GM06990 (cell line): ENCODE data around the gene ETFB.

Experiments used
- DNase-seq: peaks from one replicate; pipeline ENCODE4 v3.0.0-alpha.2; 2011; ENCODE audit not compliant: insufficient read length; ENCODE audit errors: extremely low read depth
- H3K27me3 ChIP-seq: replicated peaks from 2 replicates; pipeline ENCODE4 v1.6.0; 2011; ENCODE audit warnings: low read length; ENCODE audit not compliant: control insufficient read depth, insufficient read depth
- H3K36me3 ChIP-seq: 2 replicates; pipeline ENCODE4 v1.5.1; 2011; ENCODE audit warnings: low read length; ENCODE audit not compliant: control insufficient read depth, insufficient read depth
- H3K4me3 ChIP-seq: replicated peaks from 2 replicates; pipeline ENCODE4 v1.5.1; 2011; ENCODE audit warnings: low read depth, mild to moderate bottlenecking, control low read depth, low read length
- TF ChIP-seq, protein P1 (sequence below): IDR thresholded peaks from 2 replicates; pipeline ENCODE4 v1.5.1; 2011; ENCODE audit warnings: low read length, control low read depth, mild to moderate bottlenecking, inconsistent platforms; ENCODE audit not compliant: insufficient read depth, poor library complexity, severe bottlenecking

Gene ETFB

DNA sequence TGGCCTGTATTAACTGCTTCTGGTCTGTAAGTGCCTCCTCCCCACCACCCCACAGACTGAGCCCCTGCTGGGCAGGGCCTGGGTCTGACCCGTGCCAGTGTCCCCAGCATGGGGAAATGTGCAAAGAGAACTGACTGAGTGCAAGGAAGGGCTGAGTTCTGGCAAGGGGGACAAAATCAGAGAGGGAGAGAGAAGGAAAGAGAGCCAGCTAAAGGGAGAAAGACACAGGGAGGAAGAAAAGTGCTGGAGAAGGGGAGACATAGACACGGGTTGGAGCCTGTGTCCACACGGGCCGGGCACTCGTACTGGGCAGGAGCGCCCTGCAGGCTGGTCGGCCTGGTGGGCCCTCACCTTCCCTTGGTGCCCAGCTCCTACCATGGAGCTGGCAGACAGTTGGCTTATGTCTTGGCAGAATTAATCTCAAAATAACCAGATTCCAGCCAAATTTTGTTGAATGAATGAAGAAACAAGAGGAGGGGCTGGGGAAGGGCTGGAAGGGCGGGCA, 5.0 kb upstream of the ETFB start:
- TF ChIP-seq, protein P1, sequence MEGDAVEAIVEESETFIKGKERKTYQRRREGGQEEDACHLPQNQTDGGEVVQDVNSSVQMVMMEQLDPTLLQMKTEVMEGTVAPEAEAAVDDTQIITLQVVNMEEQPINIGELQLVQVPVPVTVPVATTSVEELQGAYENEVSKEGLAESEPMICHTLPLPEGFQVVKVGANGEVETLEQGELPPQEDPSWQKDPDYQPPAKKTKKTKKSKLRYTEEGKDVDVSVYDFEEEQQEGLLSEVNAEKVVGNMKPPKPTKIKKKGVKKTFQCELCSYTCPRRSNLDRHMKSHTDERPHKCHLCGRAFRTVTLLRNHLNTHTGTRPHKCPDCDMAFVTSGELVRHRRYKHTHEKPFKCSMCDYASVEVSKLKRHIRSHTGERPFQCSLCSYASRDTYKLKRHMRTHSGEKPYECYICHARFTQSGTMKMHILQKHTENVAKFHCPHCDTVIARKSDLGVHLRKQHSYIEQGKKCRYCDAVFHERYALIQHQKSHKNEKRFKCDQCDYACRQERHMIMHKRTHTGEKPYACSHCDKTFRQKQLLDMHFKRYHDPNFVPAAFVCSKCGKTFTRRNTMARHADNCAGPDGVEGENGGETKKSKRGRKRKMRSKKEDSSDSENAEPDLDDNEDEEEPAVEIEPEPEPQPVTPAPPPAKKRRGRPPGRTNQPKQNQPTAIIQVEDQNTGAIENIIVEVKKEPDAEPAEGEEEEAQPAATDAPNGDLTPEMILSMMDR: no peak
- no peak for DNase-seq
- Histone ChIP-seq H3K4me3 (no peak overlapping the region), H3K27me3 (no peaks in the 10 kb centered on the region), H3K36me3 (no peaks in the 10 kb centered on the region)

DNA sequence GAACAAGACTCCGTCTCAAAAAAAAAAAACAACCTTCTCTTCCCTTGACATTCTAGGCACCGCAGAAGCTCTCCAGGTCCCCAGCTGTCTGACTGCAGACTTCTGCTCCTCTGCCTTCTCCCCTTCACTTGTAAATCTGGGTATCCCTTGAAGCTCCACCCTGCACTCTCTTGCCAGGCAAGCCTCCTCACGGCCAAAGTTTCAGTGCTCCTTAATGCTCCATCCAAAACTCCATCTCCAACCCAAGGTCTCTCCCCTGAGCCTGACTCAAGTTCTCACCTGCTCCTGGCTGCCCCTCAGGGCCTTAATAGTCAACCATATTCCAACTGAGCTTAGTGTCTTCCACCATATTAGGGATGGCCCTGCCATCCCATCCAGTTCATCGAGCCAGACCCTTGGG, 4.0 kb upstream of the ETFB start:
- no peak for DNase-seq
- Histone ChIP-seq H3K27me3 (no peaks in the 10 kb centered on the region), H3K36me3 (no peaks in the 10 kb centered on the region), H3K4me3 (no peak overlapping the region)
- TF ChIP-seq, protein P1: no peak

DNA sequence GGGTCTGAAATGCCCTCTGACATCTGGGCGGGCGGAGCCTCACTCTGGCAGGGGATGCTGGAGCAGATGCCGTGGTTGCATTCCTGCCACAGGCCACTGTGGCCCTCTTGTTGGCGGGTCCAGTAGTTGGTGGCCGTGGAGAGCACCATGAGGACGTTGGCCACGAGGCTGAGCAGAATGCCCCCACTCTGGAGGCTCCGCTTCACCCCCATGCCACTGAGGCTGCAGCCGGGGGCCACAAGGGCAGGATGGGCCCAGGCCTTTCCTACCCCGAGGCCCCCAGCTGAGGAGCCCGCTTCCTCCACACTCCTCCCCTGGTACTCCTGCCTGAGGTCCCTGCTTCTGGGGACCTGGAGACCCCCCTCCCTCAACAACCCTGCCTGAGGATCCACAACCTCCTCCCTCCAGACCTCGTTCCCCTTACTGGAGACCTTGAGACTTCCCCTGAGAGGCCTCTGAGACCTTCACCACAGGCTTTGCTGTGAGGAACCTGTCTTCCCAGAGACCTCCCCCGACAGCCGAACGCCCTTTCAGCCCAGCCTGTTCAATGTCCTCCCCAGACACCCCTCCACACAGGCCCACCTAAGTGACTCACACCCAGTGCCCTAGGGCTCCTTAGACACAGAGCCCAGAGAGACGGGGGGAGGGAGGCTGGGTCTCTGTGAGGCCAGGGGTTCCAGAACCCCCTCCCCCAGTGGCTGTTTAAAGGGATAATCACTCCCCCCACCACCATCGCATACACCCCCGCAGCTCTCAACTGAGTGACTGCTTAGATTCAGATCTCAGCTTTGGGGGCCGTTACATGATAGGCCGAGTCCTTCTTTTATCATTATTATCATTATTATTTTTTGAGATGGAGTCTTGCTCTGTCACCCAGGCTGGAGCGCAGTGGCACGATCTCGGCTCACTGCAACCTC, 2.4 kb upstream of the ETFB start, which contains the start of gene CLDND2:
TSS of gene CLDND2 (minus strand) at position 638 of the 917 bp plus-strand sequence. CDS start at position 212, 426 bp downstream.
- H3K4me3 ChIP-seq: peak within 1 kb of the TSS; percentile 89
- TF ChIP-seq, protein P1: no peak
- DNase-seq: no peak
- no peaks in the 10 kb centered on the region for H3K36me3 ChIP-seq
- no peaks in the 10 kb centered on the region for H3K27me3 ChIP-seq

GRCh38 chr19:51367565-51368365, 1.6 kb upstream of the ETFB start:
- TF ChIP-seq, protein P1: no peak
- peak; percentile 99 for DNase-seq
- H3K4me3 ChIP-seq: peak overlapping the region; percentile 89
- H3K27me3 ChIP-seq: no peaks in the 10 kb centered on the region
- no peaks in the 10 kb centered on the region for H3K36me3 ChIP-seq

GRCh38 chr19:51367255-51367564, 1.0 kb upstream of the ETFB start:
- no peaks in the 10 kb centered on the region for H3K36me3 ChIP-seq
- peak overlapping the region; percentile 89 for H3K4me3 ChIP-seq
- TF ChIP-seq, protein P1: no peak
- no peaks in the 10 kb centered on the region for H3K27me3 ChIP-seq
- no peak for DNase-seq
